ENCODE results near the gene ATXN1.

ATXN1 gene

DNA sequence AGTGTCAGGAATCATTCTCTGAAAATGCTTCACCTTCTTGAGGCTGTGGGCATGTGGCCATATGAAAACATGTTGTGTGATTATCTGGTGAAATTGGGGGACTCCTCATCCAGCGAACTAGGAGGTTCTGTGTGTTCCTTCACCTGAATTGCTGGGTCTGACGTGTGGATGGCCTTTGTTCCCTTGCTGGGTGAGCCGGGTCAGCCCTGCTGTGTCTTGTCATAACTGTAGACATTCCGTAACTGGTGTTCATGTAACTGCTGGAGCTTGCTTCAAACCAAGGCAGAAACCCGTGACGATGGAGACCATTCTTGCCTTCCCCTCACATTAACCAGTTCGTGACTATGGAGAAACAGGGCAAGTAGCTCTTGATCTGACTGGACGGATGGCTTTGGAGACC is 399.4 kb downstream of the ATXN1 start:
- DNase-seq (ENCODE audit: low read depth in 2 of 2): no peak

DNA sequence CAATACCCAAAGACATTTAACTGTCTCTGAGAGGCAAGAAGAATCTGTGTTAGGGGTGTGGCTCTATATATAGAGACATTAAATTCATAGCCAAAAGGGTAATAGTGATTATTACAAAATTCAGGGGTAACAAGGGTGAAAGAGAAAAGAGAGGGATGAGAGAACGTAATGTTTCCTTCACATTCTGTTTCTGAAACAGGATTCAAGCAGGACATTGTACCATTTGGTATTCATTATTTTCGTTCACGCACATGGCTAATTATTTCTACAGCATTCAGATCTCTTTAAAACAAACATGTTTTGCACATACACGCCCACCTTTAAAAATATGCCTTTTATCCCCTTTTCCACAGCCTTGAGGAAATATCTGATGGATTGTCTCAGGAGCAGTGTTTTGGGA is 400.1 kb downstream of the ATXN1 start:
- DNase-seq (ENCODE audit: low read depth in 2 of 2): no peak

DNA sequence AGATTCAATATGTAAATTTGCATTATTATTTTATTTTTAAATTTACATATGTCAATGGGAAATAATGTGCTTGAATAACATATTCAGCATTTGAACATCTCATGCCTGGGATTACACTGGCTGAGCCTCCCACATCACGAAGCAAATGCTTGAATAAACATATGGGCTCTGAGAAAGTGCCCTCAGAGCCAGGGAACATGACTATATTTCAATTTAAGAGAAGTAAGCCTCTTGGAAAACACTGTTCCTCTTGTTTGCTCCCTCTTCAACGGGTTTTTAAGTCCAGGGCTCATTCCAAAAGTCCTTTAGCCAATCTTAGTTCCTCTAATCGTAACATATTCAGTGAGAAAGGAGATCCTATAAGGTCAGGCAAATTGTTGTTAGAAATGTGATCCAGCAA is 400.9 kb downstream of the ATXN1 start:
- DNase-seq (ENCODE audit: low read depth in 2 of 2): no peak

DNA sequence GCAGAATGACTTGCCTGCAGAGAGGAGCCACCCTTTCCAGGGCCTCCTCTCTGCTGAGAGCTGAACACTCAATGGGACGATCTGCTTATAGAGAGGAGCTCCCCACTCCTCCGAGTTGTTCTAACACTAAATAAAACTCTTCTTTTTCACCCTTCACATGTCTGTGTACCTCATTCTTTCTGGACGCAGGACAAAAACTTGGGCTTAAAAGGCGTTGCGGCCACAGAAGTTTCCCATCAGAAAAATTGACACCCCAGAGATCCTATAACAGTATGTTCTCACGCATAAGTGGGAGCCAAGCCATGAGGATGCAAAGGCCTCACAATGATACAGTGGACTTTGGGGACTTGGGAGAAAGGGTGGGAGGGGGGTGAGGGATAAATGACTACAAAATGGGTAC is 401.7 kb downstream of the ATXN1 start:
- DNase-seq (ENCODE audit: low read depth in 2 of 2): no peak

DNA sequence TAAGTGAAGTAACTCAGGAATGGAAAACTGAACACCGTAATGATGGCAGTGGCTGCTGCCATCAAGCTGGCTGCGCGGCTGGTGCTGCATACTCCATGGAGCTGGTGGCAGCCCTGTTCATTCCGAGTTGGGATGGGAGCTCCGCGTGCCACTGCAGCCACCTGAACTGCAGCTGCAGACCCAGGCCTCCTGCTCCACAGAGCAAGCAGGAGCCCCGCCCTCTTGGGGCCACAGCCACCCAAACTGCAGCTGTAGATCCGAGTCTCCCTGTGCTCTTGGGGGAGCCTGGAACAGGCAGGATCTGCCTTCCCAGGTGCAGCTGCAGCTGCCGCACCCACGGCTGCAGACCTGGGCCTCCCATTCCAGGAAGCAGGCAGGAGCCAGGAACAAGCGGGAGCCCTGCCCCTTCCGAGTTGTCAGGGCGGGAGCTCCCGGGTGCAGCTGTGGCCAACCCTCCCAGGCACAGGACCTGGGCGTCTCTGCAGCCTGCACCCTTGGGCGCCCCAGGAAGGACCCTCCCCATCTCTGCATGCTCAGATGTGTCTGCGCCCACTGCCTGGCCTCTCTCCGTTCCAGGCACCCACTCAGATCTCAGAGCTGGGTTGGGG is 402.6 kb downstream of the ATXN1 start:
- DNase-seq (ENCODE audit: low read depth in 2 of 2): no peak

DNA sequence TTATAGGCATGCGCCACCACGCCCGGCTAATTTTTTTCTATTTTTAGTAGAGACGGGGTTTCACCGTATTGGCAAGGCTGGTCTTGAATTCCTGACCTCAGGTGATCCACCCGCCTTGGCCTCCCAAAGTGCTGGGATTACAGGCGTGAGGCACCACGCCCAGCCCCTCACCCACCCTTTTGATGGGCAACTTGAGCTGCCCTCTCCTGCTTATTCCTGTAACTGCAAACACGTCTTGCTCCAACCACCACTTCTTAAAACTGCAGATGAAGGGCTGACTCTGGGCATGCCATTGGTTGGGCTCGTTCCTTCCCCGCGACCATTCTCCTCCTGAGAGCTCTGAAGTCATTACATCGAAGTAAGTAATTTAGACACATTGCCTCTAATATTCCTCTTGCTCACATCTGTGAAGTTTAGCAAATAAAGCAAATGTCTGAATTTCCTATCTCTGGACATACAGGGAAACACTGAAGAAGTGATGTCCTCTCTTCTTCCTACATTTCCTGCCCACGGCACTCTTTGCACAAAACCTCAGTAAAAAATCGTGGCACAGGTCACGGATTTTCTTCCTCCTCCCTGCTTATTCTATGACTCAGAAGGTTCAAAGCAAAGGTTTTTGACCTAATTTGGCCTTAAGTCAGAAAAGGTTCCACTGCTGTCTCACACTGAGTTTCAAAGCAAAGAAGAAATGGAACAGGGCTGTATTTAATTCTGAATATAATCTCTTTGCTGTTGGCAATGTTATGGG is 405.4 kb downstream of the ATXN1 start:
- no peak for DNase-seq (ENCODE audit: low read depth in 2 of 2)

DNA sequence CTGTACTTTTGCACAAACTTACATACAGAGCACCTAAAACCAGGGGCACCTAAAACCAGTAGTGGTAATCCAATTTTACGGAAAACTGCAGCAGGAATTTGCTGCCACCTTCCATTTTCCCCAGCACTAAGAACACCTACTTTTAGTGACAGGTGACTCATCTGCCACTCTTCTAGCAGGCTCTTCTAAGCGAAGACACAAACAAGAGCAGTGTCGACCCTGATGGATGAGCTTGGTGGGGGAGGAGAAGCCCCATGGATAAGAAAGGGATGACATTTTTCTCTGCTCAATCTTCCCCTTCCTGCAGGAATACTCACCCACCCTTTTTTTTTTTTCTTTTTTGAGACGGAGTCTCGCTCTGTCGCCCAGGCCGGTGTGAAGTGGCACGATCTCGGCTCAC is 406.0 kb downstream of the ATXN1 start:
- DNase-seq (ENCODE audit: low read depth in 2 of 2): no peak

DNA sequence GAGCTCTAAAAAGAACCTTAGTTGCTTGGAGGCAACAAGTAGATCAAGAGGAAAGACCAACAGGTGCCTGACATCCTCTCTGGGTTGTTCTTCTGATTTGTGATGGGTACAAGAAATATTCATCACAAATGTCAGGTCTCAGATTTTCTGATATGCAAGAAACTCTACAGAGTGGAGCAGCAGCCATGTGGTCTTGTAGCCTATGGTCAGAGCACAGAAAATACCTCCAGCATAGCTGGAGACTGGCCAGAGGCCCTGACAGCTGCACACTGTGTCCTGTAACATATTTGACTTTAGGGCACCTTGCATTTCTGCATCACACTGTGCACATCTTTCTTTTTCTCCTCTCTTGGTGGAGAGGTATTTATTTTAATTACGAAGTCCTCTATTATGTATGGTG is 406.6 kb downstream of the ATXN1 start:
- DNase-seq (ENCODE audit: low read depth in 2 of 2): no peak

DNA sequence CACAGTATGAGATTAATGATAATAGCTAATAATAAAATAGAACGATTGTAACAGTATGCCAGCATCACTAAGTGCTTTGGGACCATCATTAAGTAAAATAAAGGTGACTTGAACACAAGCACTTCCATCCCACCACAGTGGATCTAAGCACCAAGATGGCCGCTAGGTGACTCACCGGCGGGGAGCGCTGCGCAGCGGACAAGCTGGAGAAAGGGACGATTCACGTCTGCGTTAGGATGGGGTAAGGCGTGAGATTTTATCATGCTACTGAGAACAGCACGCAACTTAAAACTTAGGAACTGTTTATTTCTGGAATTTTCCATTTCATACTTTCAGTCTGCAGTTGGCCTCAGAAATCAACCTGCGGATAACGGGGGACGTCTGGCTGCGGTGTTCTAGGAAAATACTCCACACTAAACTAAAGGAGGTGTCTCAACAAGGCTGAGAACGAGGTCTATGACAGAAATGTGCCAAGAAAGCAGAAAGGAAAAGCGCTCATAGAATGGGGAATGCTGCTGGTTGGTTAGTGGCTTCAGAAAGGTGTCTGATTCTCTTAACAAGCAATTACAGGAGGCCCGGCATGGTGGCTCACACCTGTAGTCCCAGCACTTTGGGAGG is 408.3 kb downstream of the ATXN1 start:
- no peak for DNase-seq (ENCODE audit: low read depth in 2 of 2)

DNA sequence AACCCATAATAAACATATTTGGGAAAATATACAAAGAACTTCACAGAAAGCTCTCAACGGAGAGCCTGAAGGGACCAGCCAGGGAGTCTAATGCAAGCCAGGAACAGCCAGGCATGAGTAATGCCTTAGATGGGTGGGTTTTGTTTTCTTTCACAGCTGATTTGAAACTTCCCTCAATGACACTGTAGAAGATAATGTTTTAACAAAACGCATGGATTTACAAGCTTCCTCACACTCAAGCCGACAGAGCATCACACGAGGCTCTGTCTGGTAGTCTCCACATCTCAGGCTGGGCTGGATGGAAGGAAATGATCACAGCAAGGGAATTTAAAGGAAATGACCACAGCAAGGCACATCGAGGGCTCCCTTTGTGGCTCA is 409.0 kb downstream of the ATXN1 start:
- peak in 1 of 2 experiments; percentile 39 for DNase-seq (ENCODE audit: low read depth in 2 of 2)

DNA sequence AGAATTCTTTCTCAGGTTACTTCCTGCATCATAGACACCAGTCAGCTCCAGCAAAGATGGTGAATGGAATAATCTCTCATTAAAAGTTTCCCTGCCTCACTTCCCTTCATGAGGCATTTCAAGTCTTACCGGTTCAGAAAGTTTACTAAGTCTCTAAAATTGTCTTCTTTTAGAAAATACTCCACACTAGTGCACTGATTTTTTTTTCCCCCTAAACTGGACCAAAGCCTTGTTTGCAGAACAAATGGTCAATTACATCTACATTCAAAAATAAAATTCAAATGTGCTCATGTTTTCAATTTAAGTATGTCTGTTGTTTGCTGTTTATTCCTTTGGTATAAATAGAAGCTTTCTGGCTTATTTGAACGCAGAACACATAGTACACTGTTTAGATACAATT is 411.7 kb downstream of the ATXN1 start:
- DNase-seq (ENCODE audit: low read depth in 2 of 2): no peak

DNA sequence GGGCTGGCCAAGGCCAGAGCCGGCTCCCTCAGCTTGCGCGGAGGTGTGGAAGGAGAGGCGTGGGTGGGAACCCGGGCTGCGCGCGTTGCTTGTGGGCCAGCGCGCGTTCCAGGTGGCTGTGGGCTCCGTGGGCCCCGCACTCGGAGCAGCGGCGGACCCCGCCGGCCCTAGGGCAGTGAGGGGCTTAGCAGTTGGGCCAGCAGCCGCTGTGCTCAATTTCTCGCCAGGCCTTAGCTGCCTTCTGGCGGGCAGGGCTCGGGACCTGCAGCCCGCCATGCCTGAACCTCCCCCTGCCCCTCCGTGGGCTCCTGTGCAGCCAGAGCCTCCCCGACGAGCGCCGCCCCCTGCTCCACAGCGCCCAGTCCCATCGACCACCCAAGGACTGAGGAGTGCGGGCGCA is 414.4 kb downstream of the ATXN1 start:
- no peak for DNase-seq (ENCODE audit: low read depth in 2 of 2)

DNA sequence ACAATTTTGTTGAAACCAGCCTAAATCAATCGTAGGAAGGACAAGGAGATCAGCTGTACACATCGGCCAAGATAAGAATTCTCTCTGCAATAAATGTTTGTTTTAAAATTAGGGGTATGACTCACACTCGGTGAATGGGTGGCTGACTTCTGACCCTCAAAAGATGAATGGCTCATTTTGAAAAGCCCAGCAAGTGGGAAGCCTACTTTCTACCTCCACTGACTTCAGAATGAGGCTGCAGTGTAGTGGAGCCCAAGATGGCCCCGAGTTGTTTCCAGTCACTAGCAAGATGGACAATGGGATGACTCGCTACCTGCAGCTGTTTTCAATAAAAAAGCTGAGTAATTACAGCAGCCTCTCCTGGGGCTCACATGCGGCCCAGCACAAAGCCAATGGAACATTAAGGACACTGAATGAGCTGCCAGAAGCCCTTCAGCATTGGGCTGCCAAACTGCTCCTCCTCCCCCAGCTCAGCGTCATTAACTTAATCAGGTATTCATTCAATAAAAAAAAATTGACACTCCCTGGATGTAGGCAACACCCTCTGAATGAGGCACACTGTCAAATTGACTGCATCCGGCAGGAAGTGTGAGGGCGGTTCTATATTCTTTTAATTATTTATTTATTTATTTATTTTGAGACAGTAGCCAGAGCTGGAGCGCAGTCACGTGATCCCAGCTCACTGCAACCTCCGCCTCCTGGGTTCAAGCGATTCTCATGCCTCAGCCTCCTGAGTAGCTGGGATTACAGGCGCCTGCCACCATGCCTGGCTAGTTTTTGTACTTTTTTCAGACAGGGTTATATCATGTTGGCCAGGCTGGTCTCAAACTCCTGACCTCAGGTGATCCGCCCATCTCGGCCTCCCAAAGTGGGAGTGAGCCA is 415.6 kb downstream of the ATXN1 start:
- DNase-seq (ENCODE audit: low read depth in 2 of 2): peak; percentile 87 to 88

DNA sequence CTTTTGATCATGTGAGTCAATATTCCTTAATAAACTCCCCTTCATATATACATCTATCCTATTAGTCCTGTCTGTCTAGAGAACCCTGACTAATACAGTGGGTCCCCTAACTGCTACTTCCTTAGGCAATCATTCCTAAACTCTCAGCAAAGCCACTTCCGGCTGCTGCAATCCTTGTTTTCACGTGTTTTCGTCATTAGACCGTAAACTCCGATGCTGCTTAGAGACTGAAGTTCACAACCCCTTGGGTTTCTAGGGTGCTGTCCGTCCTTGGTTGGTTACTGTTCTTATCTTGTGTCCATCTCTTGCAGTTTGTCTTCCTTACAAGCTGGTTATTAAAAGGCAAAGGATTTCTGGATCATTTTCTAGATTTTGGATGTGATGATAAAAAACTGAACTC is 416.5 kb downstream of the ATXN1 start:
- peak in 1 of 2 experiments; percentile 46 for DNase-seq (ENCODE audit: low read depth in 2 of 2)

DNA sequence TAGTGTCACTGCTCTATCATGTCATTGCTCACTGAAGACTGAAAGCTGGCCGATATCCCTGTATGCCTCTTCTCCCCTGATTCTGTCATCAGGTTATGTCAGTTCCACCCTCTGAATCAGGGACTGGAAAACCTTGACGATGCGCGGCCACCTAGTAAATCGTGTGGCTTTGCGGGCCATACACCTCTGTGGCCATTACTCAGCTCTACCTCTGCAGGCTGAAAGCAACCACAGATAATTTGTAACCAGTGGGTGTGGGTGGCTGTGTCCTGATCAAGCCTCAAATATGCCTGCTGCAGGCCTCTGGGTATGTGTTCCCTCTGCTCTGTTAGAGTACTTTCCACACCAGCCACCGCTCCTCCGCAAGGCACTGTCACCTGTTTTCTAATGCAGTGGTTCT is 417.7 kb downstream of the ATXN1 start:
- DNase-seq (ENCODE audit: low read depth in 2 of 2): no peak

DNA sequence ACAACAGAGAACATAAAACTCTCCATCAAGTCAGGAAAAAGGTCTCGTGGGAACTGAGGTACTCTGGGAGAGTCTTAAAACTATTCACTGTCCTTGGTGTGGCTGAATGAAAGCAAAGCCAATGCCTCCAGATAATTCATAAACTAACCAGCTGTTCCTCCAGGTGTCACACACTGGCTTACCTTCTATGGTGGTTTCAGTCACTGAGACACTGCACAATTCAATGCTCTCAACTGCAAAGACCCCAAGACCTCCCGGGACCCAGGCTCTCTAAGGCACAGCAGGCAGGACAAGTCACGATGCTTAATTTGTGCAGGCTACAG is 422.0 kb downstream of the ATXN1 start:
- DNase-seq (ENCODE audit: low read depth in 2 of 2): no peak

DNA sequence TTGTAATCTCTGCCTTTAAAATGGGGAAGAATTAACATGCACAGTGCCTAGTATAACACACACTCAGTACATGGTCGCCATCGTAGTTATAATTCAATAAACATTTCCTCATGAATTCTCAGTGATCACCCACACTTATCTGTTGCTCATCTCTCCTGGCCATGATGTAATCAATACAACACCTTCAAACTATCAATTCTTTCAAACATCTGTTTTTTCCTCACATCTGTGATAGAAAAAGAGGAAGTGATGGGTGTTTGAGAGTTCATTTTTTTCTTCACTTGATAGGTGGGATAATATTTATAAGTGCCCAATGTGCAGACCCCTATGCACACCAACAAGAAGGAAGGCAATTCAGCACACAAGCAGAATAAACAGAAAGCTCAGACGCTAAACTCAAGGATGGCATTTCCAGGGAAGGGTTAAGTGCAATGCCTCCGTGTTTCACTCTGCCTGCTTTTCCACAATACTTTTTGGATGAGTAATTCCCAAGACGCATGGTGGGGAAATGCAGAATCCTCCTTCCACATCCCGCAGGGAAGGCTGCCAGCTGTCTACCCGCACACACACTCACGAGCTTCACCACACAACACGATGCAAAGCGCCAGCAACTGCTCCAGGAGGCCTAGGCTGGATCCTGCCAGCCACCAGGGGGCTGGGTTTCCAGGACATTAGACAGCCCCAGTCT is 422.5 kb downstream of the ATXN1 start:
- DNase-seq (ENCODE audit: low read depth in 2 of 2): peak; percentile 99

DNA sequence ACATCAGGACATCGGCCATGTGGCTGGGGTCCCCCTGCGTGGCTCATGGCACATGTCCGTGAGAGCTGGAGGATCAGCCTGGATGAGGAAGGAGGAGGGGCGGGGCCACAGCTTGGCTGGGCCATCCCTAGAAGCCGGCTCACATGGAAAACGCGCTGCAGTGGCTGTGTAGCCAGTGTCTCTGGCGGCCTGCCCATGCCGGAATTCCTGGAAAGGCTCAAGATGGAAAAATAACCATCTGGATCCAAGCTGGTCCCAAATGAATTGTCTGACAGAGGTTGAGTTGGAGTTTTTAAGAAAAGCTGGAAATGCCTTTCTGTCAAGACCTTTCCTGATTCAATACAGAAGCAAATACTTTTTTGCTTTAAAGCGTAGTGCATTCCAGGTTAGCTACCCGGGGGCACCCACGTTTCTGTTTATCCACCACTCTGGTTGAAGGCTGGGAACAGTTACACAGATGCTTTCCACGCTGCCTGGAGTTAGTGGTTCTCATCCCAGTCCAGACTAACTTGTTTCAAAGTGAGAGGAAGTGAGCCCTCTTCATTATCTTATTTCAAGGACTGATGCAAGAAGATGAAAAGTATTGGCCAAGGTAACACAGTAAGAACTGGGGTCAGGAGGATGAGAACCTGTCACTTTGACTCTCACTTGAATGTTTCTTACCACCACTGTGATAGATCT is 423.8 kb downstream of the ATXN1 start:
- DNase-seq (ENCODE audit: low read depth in 2 of 2): peak; percentile 99

DNA sequence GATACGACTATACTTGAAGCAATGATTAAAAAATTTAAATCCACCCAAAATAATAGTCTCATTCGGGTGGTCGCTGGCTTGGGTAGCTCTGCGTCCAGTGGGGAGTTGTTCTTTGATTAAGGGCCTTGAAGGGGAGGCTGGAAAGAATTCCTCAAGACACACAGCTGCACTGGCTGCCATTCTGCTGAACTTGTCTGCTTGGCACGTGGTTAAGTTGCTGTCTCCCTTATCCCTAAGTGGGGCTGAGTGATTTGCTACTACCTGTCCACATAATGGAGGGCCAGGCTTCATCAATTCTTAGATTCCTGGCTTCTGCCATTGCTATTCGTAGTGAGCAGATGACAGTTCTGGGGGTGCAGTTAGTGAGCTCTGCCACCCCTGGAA is 424.4 kb downstream of the ATXN1 start:
- DNase-seq (ENCODE audit: low read depth in 2 of 2): no peak

DNA sequence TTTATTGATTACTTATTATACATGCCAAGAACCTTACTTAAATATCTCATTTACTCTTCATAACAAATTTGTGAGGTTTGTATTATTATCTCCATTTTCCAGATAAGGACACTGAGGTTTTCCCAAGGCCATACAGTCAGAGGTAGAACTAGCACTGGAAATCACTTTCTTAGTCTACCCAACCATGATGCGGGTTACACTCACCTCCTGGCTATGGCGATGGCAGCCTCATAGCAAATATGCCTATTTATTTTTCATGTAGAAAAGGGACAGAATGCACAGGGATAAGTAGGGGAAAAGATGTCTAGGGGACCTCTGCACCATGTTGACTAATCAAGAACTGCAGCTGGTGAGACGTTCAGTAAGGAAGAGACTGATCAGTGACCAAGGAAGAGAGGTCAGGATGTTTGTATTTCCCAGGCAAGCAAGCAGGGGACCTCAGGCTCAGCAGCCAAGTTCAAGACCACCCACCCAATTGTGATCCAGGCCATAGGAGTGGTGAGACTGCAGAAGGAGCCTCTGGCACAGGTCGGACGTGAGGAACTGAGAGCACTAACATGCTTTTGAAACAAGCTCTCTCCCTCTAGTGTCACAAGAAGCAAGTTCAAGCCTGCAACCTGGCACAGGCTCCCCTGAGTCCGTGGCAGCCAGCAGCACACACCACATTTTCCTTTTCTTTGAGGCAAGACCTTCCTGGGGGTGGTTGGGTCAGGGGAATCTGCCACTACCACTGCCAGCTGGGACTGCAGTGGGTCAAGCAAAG is 425.0 kb downstream of the ATXN1 start:
- no peak for DNase-seq (ENCODE audit: low read depth in 2 of 2)

DNA sequence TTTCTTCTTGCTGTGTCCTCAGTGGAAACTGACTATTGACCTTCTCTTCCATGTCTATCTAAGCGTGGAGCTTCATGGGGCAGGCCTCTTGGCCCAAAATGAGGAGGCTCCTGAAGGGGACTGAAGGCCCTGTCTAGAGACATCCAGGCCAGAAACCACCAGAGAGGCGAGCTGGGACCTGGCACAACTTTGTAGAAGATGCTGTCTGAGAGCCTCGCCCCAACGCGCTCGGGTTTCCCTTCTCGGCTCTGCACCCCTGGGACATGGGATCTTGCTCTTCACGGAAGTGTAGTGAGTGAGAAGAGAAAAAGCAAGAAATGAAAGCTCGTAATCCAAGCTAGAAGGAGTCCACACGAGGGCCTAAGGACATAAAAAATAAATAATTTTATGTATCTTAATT is 426.1 kb downstream of the ATXN1 start:
- no peak for DNase-seq (ENCODE audit: low read depth in 2 of 2)

Data from fibroblast of skin of left biceps (primary cell).